GM12878 (cell line): Measurements from ENCODE around the gene STPG3.

Experiments
- ETV6 ChIP-seq, 2 experiments: fragments of 450-650 bp in 1 of 2; IDR thresholded peaks in 1 of 2; conservative IDR thresholded peaks in 1 of 2; 2 replicates each; pipeline ENCODE4 v1.6.1; 2014; ENCODE audit warnings: antibody characterized with exemption in 1 of 2, borderline replicate concordance in 1 of 2, low read depth in 1 of 2, mild to moderate bottlenecking in 1 of 2, moderate library complexity in 1 of 2
- PAX5 ChIP-seq: IDR thresholded peaks from 2 replicates; pipeline ENCODE4 v1.6.1; 2011; ENCODE audit warnings: low read depth, low read length, borderline replicate concordance

GRCh38 chr9:137247135-137247915, 3.8 kb upstream of the STPG3 start:
- TF ChIP-seq PAX5 (no peak), ETV6 (conservative IDR thresholded peaks at IDR 0.05 in 1 of 2, IDR thresholded peaks at IDR 0.05 in 1 of 2; ENCODE audit: borderline replicate concordance in 1 of 2, low read depth in 1 of 2) (no peak)
